ENCODE data around the gene SCAMP1. TPM values are rescaled to one million over a fixed set of nuclear protein-coding genes. Genes with fewer than 3 reads are reported as not detected.

The SCAMP1 gene
- total and polyA plus RNA-seq, 2 of the 13 experiments (the other 11 are each of a cell fraction or from before 2014, with no cell fraction given): 18.2 to 33.7 TPM

DNA sequence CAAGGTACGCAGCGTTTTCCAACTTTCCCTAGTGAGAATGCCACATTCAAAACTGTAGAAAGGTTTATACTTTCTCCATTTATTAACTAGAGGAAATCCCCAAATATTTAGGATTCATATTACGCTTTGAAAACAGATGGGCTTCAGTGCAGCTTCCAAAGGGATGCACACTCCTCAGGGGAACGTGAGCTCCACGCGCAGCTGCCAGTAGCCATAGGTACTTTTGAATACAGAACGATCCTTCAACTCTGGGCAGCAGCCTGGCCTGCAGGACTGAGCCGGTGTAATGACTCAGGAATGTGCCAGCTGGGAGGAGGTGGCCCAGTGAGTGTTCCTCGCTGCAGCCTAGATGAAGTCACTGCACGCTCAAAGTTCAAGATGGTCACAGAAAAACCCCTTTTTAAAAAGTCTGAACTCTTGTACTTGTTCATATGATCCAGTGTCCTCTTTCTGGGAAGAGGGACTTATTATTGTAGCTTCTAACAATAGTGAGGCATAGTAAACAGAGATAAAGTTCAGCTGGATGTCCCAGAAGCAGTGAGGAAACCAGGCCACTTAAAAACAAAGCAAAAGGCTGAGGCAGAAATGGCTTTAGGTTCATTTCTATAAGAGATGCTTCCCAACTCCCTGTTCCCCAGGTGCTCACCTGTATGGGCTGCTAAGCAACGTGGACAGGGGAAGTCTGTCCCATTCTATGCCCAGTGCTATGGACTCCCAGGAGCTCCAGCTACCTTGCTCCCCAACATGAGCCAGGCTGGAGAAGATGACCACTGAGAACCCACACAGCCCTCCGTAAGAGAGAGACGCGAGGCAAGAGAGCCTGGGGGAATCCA lies 158.2 kb downstream of the SCAMP1 start (continued):
- TF ChIP-seq NCOA5 (CRISPR knock-in tag; IDR thresholded peaks at IDR 0.05) (no peak), GZF1 (CRISPR knock-in tag; IDR thresholded peaks at IDR 0.05) (no peak), RFX5 (IDR thresholded peaks at IDR 0.05; ENCODE audit: low read depth, low read length) (no peak), ZMAT3 (CRISPR knock-in tag; conservative IDR thresholded peaks at IDR 0.05) (0 out of 2 replicates have a peak, but pooled peaks have one; percentile 18), RFX3 (CRISPR knock-in tag; IDR thresholded peaks at IDR 0.05) (no peak), ISL2 (CRISPR knock-in tag; IDR thresholded peaks at IDR 0.05) (peak; percentile 70), MAZ (IDR thresholded peaks at IDR 0.05; ENCODE audit: borderline replicate concordance, low read depth, low read length) (no peak; the same call in 1 of the 2 replicates), MAZ (CRISPR knock-in tag; IDR thresholded peaks at IDR 0.05; ENCODE audit: low read depth) (no peak), ELF4 (CRISPR knock-in tag; IDR thresholded peaks at IDR 0.05; ENCODE audit: borderline replicate concordance) (no peak), ARID2 (CRISPR knock-in tag; IDR thresholded peaks at IDR 0.05; ENCODE audit: borderline replicate concordance) (no peak), ARNT2 (CRISPR knock-in tag; IDR thresholded peaks at IDR 0.05; ENCODE audit: low read depth) (no peak; the same call in 1 of the 2 replicates), MXI1 (IDR thresholded peaks at IDR 0.05; ENCODE audit: borderline replicate concordance, low read depth, low read length) (0 out of 3 replicates have a peak, but pooled peaks have one; percentile 41), ZNF572 (CRISPR knock-in tag; IDR thresholded peaks at IDR 0.05) (no peak)
- TF ChIP-seq, protein P1, sequence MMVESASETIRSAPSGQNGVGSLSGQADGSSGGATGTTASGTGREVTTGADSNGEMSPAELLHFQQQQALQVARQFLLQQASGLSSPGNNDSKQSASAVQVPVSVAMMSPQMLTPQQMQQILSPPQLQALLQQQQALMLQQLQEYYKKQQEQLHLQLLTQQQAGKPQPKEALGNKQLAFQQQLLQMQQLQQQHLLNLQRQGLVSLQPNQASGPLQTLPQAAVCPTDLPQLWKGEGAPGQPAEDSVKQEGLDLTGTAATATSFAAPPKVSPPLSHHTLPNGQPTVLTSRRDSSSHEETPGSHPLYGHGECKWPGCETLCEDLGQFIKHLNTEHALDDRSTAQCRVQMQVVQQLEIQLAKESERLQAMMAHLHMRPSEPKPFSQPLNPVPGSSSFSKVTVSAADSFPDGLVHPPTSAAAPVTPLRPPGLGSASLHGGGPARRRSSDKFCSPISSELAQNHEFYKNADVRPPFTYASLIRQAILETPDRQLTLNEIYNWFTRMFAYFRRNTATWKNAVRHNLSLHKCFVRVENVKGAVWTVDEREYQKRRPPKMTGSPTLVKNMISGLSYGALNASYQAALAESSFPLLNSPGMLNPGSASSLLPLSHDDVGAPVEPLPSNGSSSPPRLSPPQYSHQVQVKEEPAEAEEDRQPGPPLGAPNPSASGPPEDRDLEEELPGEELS (CRISPR knock-in tag; IDR thresholded peaks at IDR 0.05): peak; percentile 84
- TF ChIP-seq, protein P2, sequence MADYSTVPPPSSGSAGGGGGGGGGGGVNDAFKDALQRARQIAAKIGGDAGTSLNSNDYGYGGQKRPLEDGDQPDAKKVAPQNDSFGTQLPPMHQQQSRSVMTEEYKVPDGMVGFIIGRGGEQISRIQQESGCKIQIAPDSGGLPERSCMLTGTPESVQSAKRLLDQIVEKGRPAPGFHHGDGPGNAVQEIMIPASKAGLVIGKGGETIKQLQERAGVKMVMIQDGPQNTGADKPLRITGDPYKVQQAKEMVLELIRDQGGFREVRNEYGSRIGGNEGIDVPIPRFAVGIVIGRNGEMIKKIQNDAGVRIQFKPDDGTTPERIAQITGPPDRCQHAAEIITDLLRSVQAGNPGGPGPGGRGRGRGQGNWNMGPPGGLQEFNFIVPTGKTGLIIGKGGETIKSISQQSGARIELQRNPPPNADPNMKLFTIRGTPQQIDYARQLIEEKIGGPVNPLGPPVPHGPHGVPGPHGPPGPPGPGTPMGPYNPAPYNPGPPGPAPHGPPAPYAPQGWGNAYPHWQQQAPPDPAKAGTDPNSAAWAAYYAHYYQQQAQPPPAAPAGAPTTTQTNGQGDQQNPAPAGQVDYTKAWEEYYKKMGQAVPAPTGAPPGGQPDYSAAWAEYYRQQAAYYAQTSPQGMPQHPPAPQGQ (CRISPR knock-in tag; IDR thresholded peaks at IDR 0.05; ENCODE audit: borderline replicate concordance): no peak
- TF ChIP-seq, protein P3, sequence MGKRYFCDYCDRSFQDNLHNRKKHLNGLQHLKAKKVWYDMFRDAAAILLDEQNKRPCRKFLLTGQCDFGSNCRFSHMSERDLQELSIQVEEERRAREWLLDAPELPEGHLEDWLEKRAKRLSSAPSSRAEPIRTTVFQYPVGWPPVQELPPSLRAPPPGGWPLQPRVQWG (CRISPR knock-in tag; IDR thresholded peaks at IDR 0.05; ENCODE audit: borderline replicate concordance, low read depth): no peak
- TF ChIP-seq, protein P4, sequence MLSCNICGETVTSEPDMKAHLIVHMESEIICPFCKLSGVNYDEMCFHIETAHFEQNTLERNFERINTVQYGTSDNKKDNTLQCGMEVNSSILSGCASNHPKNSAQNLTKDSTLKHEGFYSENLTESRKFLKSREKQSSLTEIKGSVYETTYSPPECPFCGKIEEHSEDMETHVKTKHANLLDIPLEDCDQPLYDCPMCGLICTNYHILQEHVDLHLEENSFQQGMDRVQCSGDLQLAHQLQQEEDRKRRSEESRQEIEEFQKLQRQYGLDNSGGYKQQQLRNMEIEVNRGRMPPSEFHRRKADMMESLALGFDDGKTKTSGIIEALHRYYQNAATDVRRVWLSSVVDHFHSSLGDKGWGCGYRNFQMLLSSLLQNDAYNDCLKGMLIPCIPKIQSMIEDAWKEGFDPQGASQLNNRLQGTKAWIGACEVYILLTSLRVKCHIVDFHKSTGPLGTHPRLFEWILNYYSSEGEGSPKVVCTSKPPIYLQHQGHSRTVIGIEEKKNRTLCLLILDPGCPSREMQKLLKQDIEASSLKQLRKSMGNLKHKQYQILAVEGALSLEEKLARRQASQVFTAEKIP (CRISPR knock-in tag; IDR thresholded peaks at IDR 0.05; ENCODE audit: borderline replicate concordance): no peak
- TF ChIP-seq, protein P5, sequence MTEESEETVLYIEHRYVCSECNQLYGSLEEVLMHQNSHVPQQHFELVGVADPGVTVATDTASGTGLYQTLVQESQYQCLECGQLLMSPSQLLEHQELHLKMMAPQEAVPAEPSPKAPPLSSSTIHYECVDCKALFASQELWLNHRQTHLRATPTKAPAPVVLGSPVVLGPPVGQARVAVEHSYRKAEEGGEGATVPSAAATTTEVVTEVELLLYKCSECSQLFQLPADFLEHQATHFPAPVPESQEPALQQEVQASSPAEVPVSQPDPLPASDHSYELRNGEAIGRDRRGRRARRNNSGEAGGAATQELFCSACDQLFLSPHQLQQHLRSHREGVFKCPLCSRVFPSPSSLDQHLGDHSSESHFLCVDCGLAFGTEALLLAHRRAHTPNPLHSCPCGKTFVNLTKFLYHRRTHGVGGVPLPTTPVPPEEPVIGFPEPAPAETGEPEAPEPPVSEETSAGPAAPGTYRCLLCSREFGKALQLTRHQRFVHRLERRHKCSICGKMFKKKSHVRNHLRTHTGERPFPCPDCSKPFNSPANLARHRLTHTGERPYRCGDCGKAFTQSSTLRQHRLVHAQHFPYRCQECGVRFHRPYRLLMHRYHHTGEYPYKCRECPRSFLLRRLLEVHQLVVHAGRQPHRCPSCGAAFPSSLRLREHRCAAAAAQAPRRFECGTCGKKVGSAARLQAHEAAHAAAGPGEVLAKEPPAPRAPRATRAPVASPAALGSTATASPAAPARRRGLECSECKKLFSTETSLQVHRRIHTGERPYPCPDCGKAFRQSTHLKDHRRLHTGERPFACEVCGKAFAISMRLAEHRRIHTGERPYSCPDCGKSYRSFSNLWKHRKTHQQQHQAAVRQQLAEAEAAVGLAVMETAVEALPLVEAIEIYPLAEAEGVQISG (CRISPR knock-in tag; IDR thresholded peaks at IDR 0.05): peak; percentile 47
- TF ChIP-seq, protein P6, sequence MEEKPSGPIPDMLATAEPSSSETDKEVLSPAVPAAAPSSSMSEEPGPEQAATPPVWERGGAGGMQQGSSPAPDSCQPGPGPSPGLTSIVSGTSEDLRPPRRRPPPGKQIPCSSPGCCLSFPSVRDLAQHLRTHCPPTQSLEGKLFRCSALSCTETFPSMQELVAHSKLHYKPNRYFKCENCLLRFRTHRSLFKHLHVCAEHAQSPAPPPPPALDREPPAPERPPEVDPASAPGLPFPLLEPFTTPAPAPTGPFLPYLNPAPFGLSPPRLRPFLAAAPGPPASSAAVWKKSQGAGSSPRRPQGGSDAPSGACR (CRISPR knock-in tag; IDR thresholded peaks at IDR 0.05): peak; percentile 91; the same call in 1 of the 2 replicates

Data from HepG2 (cell line).